Activated CD4-positive, alpha-beta T cell treated with anti-CD3 and anti-CD28 coated beads for 1 hour (primary cell): Measurements from ENCODE around the gene HOXC5.
"Not testable (repeated sequence)": the region's sequence is repeated elsewhere in the genome, so short reads cannot be mapped to it uniquely, and the experiment has no call there.

ENCODE experiments used
- DNase-seq: peaks from one replicate; pipeline ENCODE4 v3.0.0-alpha.2; 2020

Gene HOXC5

GRCh38 chr12:54077843-54078242 lies 45.0 kb downstream of the HOXC5 start:
- DNase-seq: not testable (repeated sequence)

- not testable (repeated sequence) for DNase-seq
These were observed 46.3 kb downstream of the HOXC5 start for GRCh38 chr12:54079115-54079514.

- not testable (repeated sequence) for DNase-seq
These were observed 47.4 kb downstream of the HOXC5 start for GRCh38 chr12:54080008-54080924.

GRCh38 chr12:54081053-54081514 lies 48.2 kb downstream of the HOXC5 start:
- DNase-seq: peak; percentile 10

- DNase-seq: not testable (repeated sequence)
These were observed 48.9 kb downstream of the HOXC5 start for GRCh38 chr12:54081581-54082396.

GRCh38 chr12:54082397-54082892 lies 49.6 kb downstream of the HOXC5 start:
- peak; percentile 28 for DNase-seq
